Activated T-helper 1 cell treated with anti-CD3 and anti-CD28 coated beads, Interleukin-12 subunit alpha, Interleukin-12 subunit beta, Interleukin-2, Interleukin-4 antibody, amounts not matched to agents 30 ng/mL and 10 ng/mL and 1 ng/mL, durations not matched to agents 14 hours and 24 hours and 36 hours (primary cell): ENCODE measurements around the gene MCC. TPM values are rescaled to one million over a fixed set of nuclear protein-coding genes. Genes with fewer than 3 reads are reported as not detected.

Experiments
- DNase-seq: peaks from one replicate; pipeline ENCODE4 v3.0.0; 2021; ENCODE audit warnings: low spot score
- H3K27ac Mint-ChIP-seq: one replicate; pipeline ENCODE4 v1.8.0; 2021; ENCODE audit warnings: mild to moderate bottlenecking, mixed read lengths
- H3K27me3 Mint-ChIP-seq: one replicate; pipeline ENCODE4 v1.8.0; 2022; ENCODE audit warnings: mild to moderate bottlenecking, moderate library complexity, mixed read lengths; ENCODE audit not compliant: insufficient read depth
- H3K36me3 Mint-ChIP-seq: one replicate; pipeline ENCODE4 v1.8.0; 2021; ENCODE audit warnings: low read depth, mixed read lengths
- H3K4me1 Mint-ChIP-seq: one replicate; pipeline ENCODE4 v1.8.0; 2021; ENCODE audit warnings: low read depth, mixed read lengths
- H3K4me3 Mint-ChIP-seq: one replicate; pipeline ENCODE4 v1.8.0; 2021; ENCODE audit warnings: mild to moderate bottlenecking, moderate library complexity, mixed read lengths
- H3K9me3 Mint-ChIP-seq: one replicate; pipeline ENCODE4 v1.8.0; 2021; ENCODE audit warnings: mixed read lengths
- intact Hi-C: fragments of 100-400 bp; cut with micrococcal nuclease; formaldehyde crosslinking; loops from one replicate; pipeline ENCODE4 v1.15.1; 2024
- total RNA-seq: library from RNA; stranded (reverse); gene quantifications from 2 replicates; pipeline ENCODE4 v1.2.3, GENCODE V29; 2022

MCC gene
- total RNA-seq, 1 donor from 2014 or later = 1.3 TPM

DNA sequence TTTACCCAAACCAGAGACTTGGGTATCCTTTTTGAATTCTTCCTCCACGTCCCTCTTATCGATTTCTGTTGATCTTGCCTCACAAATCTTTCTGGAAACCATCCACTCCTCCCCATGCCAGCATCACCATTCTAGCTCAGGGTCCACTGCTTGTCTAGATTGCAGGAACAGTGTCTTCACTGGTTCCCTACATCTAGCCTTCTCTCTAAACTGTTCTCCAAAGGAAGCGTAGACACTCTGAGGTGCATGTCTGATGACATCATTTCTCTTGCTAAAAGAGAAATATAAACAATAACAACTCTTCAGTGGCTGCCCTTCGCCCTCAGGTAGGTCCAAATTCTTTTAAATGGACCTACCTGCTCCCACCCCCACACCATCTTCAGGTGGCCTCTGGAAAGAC is 311.5 kb downstream of the MCC start:
- no peaks in the 10 kb centered on the region for H3K9me3 Mint-ChIP-seq
- no peaks in the 10 kb centered on the region for H3K36me3 Mint-ChIP-seq
- intact Hi-C loops = no loop called here
- no peak overlapping the region for H3K27ac Mint-ChIP-seq
- no peak overlapping the region for H3K4me3 Mint-ChIP-seq
- peaks cover 13% of the 10 kb centered on the region for H3K27me3 Mint-ChIP-seq
- no peak for DNase-seq
- H3K4me1 Mint-ChIP-seq = no peaks in the 10 kb centered on the region

DNA sequence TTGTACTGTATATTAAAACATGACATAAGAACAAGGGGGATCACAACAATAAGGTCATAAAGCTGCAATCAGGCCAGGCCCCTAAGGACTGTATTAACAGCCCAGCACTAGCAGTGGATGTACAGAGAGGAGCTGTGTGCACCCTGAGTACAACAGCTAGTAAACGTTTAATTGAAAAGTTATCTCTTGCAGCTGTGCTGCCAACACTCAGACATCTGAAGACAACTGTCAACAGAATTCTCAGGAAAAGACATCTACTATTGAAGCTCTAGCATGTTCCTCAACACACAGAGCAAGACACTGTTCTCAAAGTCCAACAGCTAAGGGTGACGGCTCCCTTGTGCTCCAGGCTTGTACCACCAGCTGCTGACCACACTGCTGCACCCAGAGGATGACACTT is 312.1 kb downstream of the MCC start:
- Mint-ChIP-seq H3K36me3 (no peaks in the 10 kb centered on the region), H3K27me3 (peaks cover 13% of the 10 kb centered on the region), H3K4me3 (no peak overlapping the region), H3K4me1 (no peaks in the 10 kb centered on the region), H3K9me3 (no peaks in the 10 kb centered on the region), H3K27ac (no peak overlapping the region)
- intact Hi-C loops = no loop called here
- no peak for DNase-seq

DNA sequence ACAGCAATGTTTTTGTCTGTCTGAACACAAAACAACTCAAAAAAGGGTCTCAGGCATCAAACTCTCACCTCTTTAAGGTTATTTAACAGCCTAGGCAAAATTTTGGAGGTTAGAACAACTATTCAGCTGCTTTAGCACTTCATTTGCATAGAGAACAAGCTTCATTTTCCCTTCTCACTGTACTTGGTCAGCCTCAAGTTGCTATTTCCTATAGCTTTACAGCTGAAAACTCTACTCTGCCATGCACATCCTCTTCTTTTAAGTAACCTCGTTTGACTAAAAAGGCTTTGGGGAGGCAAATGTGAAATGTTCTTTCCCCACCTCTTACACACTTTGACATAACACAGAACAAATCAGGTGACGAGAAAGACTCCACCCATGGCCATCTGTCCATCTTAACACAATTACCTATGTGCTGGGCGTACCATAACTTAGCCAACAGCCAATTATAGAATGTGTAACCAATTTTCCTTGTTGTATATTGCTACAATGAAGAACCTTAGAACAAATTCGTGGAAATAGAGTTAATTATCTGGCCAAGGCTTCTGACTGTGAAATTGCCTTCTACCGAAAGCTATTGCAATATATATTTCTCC is 315.9 kb downstream of the MCC start:
- Mint-ChIP-seq H3K27ac (no peak overlapping the region), H3K36me3 (no peaks in the 10 kb centered on the region), H3K4me1 (no peaks in the 10 kb centered on the region), H3K27me3 (peaks cover 14% of the 10 kb centered on the region), H3K4me3 (no peak overlapping the region), H3K9me3 (no peaks in the 10 kb centered on the region)
- no peak for DNase-seq
- intact Hi-C loops = no loop called here

DNA sequence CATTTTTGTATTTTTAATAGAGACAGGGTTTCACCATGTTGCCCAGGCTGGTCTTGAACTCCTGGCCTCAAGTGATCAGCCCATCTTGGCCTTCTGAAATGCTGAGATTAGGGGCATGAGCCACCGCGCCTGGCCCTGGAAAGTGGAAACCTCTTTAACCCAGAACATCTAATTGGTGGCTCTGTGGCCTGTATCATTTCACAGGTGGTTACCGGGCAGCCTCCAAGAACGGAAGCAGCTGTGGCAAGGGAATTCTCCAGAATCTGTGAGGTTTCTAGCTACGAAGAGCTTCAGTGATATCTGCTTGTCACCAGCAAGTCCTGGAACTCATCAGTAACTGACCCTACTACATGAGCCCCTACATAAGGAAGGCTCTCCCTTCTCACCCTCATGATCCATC is 316.7 kb downstream of the MCC start:
- H3K4me3 Mint-ChIP-seq = no peak overlapping the region
- H3K4me1 Mint-ChIP-seq = no peaks in the 10 kb centered on the region
- peaks cover 12% of the 10 kb centered on the region for H3K27me3 Mint-ChIP-seq
- no peak for DNase-seq
- no peak overlapping the region for H3K27ac Mint-ChIP-seq
- H3K9me3 Mint-ChIP-seq = no peaks in the 10 kb centered on the region
- no peaks in the 10 kb centered on the region for H3K36me3 Mint-ChIP-seq
- intact Hi-C loops = no loop called here

DNA sequence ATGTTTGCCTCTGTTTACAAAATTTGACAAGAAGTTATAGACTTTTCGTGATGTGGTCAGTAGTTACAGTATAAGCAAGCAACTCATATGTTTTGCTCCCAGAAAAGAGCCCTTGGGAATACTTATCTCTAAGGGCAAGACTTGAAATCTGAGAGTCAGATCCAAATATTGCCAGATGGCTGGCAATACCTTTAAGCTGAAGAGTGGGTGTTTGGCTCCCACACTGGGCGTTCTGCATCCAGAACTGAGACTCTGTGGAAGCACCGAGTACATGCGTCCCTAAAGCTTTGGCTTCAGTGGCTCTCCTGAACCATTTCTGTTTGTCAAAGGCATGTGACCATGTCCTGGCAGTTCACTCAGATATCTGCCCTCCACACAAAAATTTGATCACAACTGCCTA is 317.5 kb downstream of the MCC start:
- Mint-ChIP-seq H3K9me3 (no peaks in the 10 kb centered on the region), H3K4me3 (no peak overlapping the region), H3K27ac (no peak overlapping the region), H3K36me3 (no peaks in the 10 kb centered on the region), H3K4me1 (no peaks in the 10 kb centered on the region), H3K27me3 (peaks cover 9% of the 10 kb centered on the region)
- no peak for DNase-seq
- intact Hi-C loops = no loop called here

DNA sequence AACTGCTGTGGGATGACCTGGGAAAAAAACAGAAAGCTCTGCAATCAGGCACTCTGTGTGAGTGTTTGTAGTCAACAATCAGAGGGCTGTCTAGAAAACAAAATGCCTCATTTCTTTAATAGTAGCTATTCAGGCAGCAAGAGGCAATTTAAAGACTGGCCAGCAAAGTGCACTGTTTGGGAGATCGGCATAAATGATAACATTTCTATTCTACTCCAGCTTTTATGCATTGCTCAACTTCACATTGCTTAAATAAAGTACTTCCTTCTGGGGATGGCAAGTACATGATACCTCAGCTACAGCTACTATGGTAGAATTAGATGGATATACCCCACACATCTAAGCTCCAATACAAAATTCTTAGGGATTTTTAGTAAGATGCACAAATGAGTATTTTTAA is 318.5 kb downstream of the MCC start:
- no peak overlapping the region for H3K4me3 Mint-ChIP-seq
- H3K4me1 Mint-ChIP-seq = no peaks in the 10 kb centered on the region
- no peak overlapping the region for H3K27ac Mint-ChIP-seq

DNA sequence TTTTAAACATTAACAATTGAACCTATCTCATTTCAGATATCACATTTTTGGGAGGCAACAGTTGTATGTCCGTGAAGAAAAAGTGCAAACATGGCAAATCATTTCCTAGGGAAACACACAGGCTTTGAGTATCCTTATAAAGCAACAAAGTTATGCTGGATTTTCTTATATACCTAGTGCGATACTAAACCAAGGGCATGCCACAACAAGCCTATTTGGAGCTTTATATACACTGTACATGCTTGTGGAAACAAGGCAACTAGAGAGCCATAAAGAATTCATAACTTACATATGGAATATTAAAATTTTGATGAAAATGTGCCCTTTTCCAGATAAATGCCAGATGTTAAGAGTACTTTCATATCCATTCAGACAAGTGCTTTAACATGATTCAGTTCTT is 320.3 kb downstream of the MCC start:
- no peak for DNase-seq
- H3K27me3 Mint-ChIP-seq = peaks cover 12% of the 10 kb centered on the region
- no peaks in the 10 kb centered on the region for H3K36me3 Mint-ChIP-seq
- no peak overlapping the region for H3K4me3 Mint-ChIP-seq
- intact Hi-C loops = no loop called here
- H3K9me3 Mint-ChIP-seq = no peaks in the 10 kb centered on the region
- no peaks in the 10 kb centered on the region for H3K4me1 Mint-ChIP-seq
- no peak overlapping the region for H3K27ac Mint-ChIP-seq

More for the DNA sequence above, 318.5 kb downstream of the MCC start:
- H3K36me3 Mint-ChIP-seq = no peaks in the 10 kb centered on the region
- no peak for DNase-seq
- peaks cover 11% of the 10 kb centered on the region for H3K27me3 Mint-ChIP-seq
- H3K9me3 Mint-ChIP-seq = no peaks in the 10 kb centered on the region
- intact Hi-C loops = no loop called here

DNA sequence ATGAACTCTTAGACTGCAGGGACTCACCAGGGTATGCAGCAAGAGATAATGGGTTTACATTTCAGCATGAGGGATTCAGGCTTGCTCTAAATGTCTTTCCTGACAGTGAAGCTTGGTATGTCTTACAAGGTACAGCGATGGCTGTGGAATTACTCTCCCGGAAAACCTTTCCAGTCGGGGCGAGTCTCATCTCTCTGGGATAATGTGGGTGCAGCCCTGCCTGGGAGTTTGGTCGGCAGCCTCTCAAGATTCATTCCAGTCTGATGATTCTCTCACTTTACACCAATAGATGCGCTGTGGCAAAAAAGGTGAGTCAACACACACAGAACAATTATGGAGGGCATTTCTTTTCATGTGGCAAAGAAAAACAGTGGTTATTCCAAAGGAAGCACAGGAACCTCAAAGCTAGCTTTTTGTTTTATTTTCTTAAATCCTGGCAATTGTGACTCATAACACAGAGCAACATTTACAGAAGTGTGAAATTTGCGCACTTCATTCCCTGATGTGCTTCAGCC is 321.3 kb downstream of the MCC start:
- H3K9me3 Mint-ChIP-seq = no peaks in the 10 kb centered on the region
- H3K4me3 Mint-ChIP-seq = no peak overlapping the region
- no peaks in the 10 kb centered on the region for H3K4me1 Mint-ChIP-seq
- intact Hi-C loops = no loop called here
- DNase-seq = no peak
- H3K27me3 Mint-ChIP-seq = peaks cover 12% of the 10 kb centered on the region
- H3K27ac Mint-ChIP-seq = no peak overlapping the region
- no peaks in the 10 kb centered on the region for H3K36me3 Mint-ChIP-seq

DNA sequence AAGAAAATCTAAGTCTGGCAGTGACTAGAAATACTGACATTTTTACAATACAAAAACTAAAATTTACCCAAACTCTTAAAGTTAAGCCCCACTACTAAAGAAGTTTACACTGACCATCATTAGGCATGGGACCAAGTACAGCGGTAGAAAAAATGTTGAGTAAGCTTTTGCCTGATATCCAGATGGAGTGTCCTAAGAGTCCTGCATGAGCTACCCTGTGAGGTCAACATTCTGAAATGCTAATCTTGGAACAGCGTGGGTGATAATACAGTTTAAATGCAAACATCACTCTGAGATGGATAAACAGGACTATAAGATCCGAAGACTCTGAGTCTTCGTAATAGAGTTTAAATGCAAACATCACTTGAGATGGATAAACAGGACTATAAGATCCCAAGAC is 322.0 kb downstream of the MCC start:
- Mint-ChIP-seq H3K36me3 (no peaks in the 10 kb centered on the region), H3K27me3 (peaks cover 12% of the 10 kb centered on the region), H3K27ac (no peak overlapping the region), H3K4me1 (no peaks in the 10 kb centered on the region), H3K9me3 (no peaks in the 10 kb centered on the region), H3K4me3 (no peak overlapping the region)
- DNase-seq = no peak
- intact Hi-C loops = no loop called here

DNA sequence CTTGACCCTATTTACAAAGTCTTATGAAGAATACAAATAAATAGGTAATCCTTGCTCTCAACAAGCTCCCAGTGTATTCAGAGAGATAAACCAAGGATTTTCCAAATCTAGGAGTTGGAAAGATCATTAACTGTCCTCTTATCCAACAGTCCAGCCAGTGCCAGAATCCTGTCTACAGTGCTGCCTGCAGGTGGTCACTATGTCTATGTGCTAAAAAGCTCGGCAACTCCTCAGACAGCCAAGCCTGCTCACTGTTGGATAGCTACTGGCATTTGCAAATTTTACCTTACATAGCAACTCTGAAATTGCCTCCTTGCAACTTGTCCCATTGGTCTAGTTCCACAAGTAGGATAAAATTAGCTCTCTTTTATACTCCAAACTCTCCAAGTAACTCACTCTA is 324.2 kb downstream of the MCC start:
- Mint-ChIP-seq H3K36me3 (no peaks in the 10 kb centered on the region), H3K27me3 (peaks cover 14% of the 10 kb centered on the region), H3K9me3 (no peaks in the 10 kb centered on the region), H3K4me3 (no peak overlapping the region), H3K27ac (no peak overlapping the region), H3K4me1 (no peaks in the 10 kb centered on the region)
- DNase-seq = no peak
- intact Hi-C loops = no loop called here

DNA sequence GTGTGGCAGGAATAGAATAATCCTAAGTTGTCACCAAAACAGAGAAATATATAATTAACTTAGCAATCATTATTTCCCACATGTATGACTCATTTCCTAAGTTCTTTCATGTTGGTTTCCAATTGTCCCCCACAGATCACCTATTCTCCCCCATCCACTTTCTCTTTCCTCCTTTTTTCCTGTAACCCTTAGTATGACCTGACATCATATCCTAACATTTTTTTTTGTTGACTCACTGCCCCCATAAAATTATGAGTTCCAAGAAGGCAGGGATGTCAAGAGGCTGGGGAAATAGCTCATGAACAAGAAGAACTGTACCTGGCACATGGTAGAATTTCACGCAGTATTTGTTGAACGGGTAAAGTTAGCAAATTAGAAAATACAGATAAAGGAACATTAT is 324.9 kb downstream of the MCC start:
- Mint-ChIP-seq H3K4me3 (no peak overlapping the region), H3K9me3 (no peaks in the 10 kb centered on the region), H3K27ac (no peak overlapping the region), H3K4me1 (no peaks in the 10 kb centered on the region), H3K27me3 (peaks cover 14% of the 10 kb centered on the region), H3K36me3 (no peaks in the 10 kb centered on the region)
- intact Hi-C loops = no loop called here
- DNase-seq = no peak

DNA sequence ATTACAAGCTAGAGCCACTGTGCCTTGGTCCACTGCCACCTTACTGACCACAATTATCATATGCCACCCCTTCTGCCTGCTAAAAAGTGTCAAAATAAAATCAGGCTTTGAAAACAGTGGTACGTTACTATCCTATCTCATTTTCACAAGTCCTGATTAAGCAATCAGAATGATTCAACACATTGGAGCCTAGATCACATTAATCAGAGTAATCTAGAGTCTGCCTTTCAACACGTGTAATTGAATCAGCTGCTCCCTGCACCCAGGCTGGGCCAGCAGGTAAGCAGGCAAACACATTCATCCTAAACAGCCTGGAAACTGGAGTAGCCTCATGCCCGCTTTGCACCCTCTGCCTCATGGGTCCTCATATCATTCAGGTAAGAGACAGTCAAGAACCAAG is 325.5 kb downstream of the MCC start:
- intact Hi-C loops = no loop called here
- Mint-ChIP-seq H3K27me3 (peaks cover 11% of the 10 kb centered on the region), H3K4me1 (no peaks in the 10 kb centered on the region), H3K36me3 (no peaks in the 10 kb centered on the region), H3K27ac (no peak overlapping the region), H3K4me3 (no peak overlapping the region), H3K9me3 (no peaks in the 10 kb centered on the region)
- no peak for DNase-seq

DNA sequence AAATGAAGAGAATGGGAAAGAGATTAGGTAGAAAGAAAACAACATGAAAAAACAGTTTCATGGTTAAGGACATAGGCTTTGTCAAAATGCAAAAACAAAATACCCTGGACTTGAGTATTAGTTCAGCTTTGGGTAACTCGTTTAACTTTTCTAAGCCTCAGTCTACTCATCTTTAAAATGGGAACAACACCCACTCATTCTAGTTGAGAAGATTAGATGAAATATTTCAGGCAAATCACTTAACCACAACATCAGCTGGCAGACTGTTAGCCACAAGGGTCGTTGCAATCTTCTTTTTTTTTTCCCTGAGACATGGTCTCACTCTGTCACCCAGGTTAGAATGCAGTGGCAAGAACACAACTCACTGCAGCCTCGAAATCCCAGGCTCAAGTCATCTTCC is 326.0 kb downstream of the MCC start:
- H3K4me3 Mint-ChIP-seq = no peak overlapping the region
- H3K27ac Mint-ChIP-seq = no peak overlapping the region
- intact Hi-C loops = no loop called here
- H3K4me1 Mint-ChIP-seq = no peaks in the 10 kb centered on the region
- no peaks in the 10 kb centered on the region for H3K9me3 Mint-ChIP-seq
- no peaks in the 10 kb centered on the region for H3K36me3 Mint-ChIP-seq
- peaks cover 10% of the 10 kb centered on the region for H3K27me3 Mint-ChIP-seq
- DNase-seq = no peak

DNA sequence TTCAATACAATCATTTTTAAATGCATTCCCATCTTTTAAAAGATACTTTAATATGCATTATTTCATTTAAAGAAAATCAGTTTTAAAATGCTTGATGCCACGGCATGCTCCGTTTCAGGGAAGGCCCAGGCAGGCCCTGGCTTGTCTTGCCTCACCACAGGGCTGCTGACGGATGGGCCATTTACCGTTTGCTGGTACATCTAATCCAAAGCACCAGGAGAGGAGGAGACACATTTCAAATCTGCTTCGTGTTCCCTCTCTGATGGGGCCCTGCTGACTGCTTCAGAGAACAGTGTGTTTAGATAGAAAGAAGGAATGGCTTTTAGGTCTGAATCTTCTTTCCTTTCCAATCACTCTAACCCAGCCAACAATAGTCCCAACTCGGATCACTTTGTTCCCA is 326.4 kb downstream of the MCC start:
- intact Hi-C loops = no loop called here
- Mint-ChIP-seq H3K4me1 (no peaks in the 10 kb centered on the region), H3K27ac (no peak overlapping the region), H3K4me3 (no peak overlapping the region), H3K36me3 (no peaks in the 10 kb centered on the region), H3K9me3 (no peaks in the 10 kb centered on the region), H3K27me3 (peaks cover 10% of the 10 kb centered on the region)
- DNase-seq = no peak
